Sigmoid colon (tissue), 7 donors: ENCODE results near the gene TOX2. TPM values are rescaled to one million over a fixed set of nuclear protein-coding genes. Genes with fewer than 3 reads are reported as not detected.

Experiments
- DNase-seq: peaks from one replicate; pipeline ENCODE4 v3.0.0-alpha.2; 2019
- H3K27ac ChIP-seq, 4 donors: fragments of 200-600 bp; sonication (generic); one replicate each; pipeline ENCODE4 v1.5.1; 2016 to 2019; ENCODE audit warnings: mild to moderate bottlenecking in 1 of 4
- H3K27me3 ChIP-seq, 3 donors: fragments of 200-600 bp; sonication (generic); one replicate each; pipeline ENCODE4 v1.5.1; 2019; ENCODE audit warnings: mild to moderate bottlenecking in 1 of 3
- H3K36me3 ChIP-seq, 4 donors: fragments of 200-600 bp; sonication (generic); one replicate each; pipeline ENCODE4 v1.5.1; 2016 to 2019
- H3K4me1 ChIP-seq, 4 donors: fragments of 200-600 bp; sonication (generic); one replicate each; pipeline ENCODE4 v1.5.1; 2017 to 2019
- H3K4me3 ChIP-seq, 4 donors: fragments of 200-600 bp; sonication (generic); one replicate each; pipeline ENCODE4 v1.5.1; 2017 to 2019; ENCODE audit warnings: mild to moderate bottlenecking in 2 of 4, moderate library complexity in 1 of 4
- H3K9me3 ChIP-seq, 4 donors: fragments of 200-600 bp in 3 of 4; sonication (generic) in 3 of 4; one replicate each; pipeline versions ENCODE4 v1.5.1 to v1.6.1; 2013 to 2019
- CTCF ChIP-seq, 4 experiments: fragments of 450-650 bp in 3 of 4; fragments of 200-600 bp in 1 of 4; IDR thresholded peaks; one replicate each; pipeline ENCODE4 v1.5.1; 2016 to 2019; ENCODE audit warnings: antibody characterized with exemption in 4 of 4, mild to moderate bottlenecking in 3 of 4, moderate library complexity in 2 of 4
- EP300 ChIP-seq, 4 donors: sonication (generic); formaldehyde crosslinking; IDR thresholded peaks; one replicate each; pipeline ENCODE4 v1.6.1; 2017; ENCODE audit warnings: antibody characterized with exemption in 4 of 4
- POLR2A ChIP-seq, 2 donors: fragments of 450-650 bp; IDR thresholded peaks; one replicate each; pipeline ENCODE4 v1.6.1; 2016; ENCODE audit warnings: antibody characterized with exemption in 2 of 2, mild to moderate bottlenecking in 2 of 2, moderate library complexity in 2 of 2
- POLR2AphosphoS5 ChIP-seq, 4 donors: sonication (generic); formaldehyde crosslinking; IDR thresholded peaks; one replicate each; pipeline ENCODE4 v1.6.1; 2017; ENCODE audit warnings: antibody characterized with exemption in 4 of 4
- WGBS, 2 donors: extraction: QIAGEN DNeasy Blood & Tissue Kit; methylation state at CpG; one replicate each; pipeline ENCODE4 v1.1.7; 2013; 5-methylcytosine and 5-hydroxymethylcytosine counted together
- intact Hi-C: fragments of 100-400 bp; cut with DNase I; formaldehyde crosslinking; loops from one replicate; pipeline ENCODE4 v1.15.1; 2023
- polyA plus RNA-seq, 3 donors: library from polyadenylated mRNA; stranded (reverse); fragments of 200-250 nt; gene quantifications; one replicate each; pipeline ENCODE4 v1.2.3, GENCODE V29; 2013
- total RNA-seq, 4 donors: library from RNA; depleted of rRNA; stranded (reverse); fragments of >200 nt; gene quantifications; one replicate each; pipeline ENCODE4 v1.1.0, GENCODE V29; 2016
- donor health status: healthy with polysubstance abuse.
- donor health status: Bipolar disorder and iron deficiency.
- donor health status: healthy.

TOX2 gene
- total and polyA plus RNA-seq, 7 donors: 0.27 to 8.1 (median 1.7) TPM

GRCh38 chr20:44075191-44075949 lies 160.7 kb downstream of the TOX2 start:
- H3K36me3 ChIP-seq: no peaks in the 10 kb centered on the region
- DNase-seq: no peak
- peaks cover 0 to 11% (median 7%) of the 10 kb centered on the region in 4 donors for H3K4me1 ChIP-seq
- H3K4me3 ChIP-seq: no peak overlapping the region
- no peak overlapping the region for H3K27ac ChIP-seq
- H3K27me3 ChIP-seq: no peaks in the 10 kb centered on the region
- no peak for TF ChIP-seq CTCF (IDR thresholded peaks at IDR 0.05)
- intact Hi-C loops: no loop called here
- no peaks in the 10 kb centered on the region for H3K9me3 ChIP-seq
- 92 to 95% methylated on average over 23 of the region's 23 CpGs for WGBS, 2 donors

- intact Hi-C loops: no loop called here
- DNase-seq: no peak
- H3K27ac ChIP-seq: no peak overlapping the region
- TF ChIP-seq POLR2A (IDR thresholded peaks at IDR 0.05): no peak
- no peak for TF ChIP-seq POLR2AphosphoS5 (IDR thresholded peaks at IDR 0.05)
- TF ChIP-seq EP300 (IDR thresholded peaks at IDR 0.05): no peak
- TF ChIP-seq CTCF (IDR thresholded peaks at IDR 0.05): no peak
- no peaks in the 10 kb centered on the region for H3K27me3 ChIP-seq
- 94 to 97% methylated on average over 5 of the region's 5 CpGs for WGBS, 2 donors
- H3K4me3 ChIP-seq: no peak overlapping the region
- H3K36me3 ChIP-seq: no peaks in the 10 kb centered on the region
- peaks cover 0 to 16% (median 7%) of the 10 kb centered on the region in 4 donors for H3K4me1 ChIP-seq
- no peaks in the 10 kb centered on the region for H3K9me3 ChIP-seq
These were observed 161.2 kb downstream of the TOX2 start for GRCh38 chr20:44075950-44076232.

DNA sequence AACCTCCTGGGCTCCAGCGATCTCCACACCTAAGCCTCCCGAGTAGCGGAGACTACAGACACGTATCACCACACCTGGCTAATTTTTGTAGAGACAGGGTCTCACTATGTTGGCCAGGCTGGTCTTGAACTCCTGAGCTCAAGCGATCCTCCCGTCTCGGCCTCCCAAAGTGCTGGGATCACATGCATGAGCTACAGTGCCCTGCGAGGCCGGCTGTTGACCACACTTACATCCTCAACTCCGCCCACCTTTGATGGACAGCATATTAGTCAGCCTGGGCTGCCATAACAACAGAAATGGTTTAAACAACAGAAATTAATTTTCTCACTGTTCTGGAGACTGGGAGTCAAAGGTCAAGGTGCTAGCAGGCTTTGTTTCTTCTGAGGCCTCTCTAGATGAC lies 164.6 kb downstream of the TOX2 start:
- Histone ChIP-seq H3K36me3 (no peaks in the 10 kb centered on the region), H3K27me3 (no peaks in the 10 kb centered on the region), H3K4me3 (no peak overlapping the region), H3K4me1 (peaks cover 0 to 30% (median 13%) of the 10 kb centered on the region in 4 donors), H3K9me3 (no peaks in the 10 kb centered on the region), H3K27ac (no peak overlapping the region)
- WGBS, 2 donors: 94 to 95% methylated on average over 10 of the region's 10 CpGs
- intact Hi-C loops: no loop called here
- no peak for DNase-seq
- no peak for TF ChIP-seq EP300 (IDR thresholded peaks at IDR 0.05)
- TF ChIP-seq POLR2AphosphoS5 (IDR thresholded peaks at IDR 0.05): no peak
- no peak for TF ChIP-seq POLR2A (IDR thresholded peaks at IDR 0.05)
- TF ChIP-seq CTCF (IDR thresholded peaks at IDR 0.05): no peak

- DNase-seq: no peak
- no peak overlapping the region for H3K4me3 ChIP-seq
- H3K9me3 ChIP-seq: no peaks in the 10 kb centered on the region
- no peak overlapping the region for H3K27ac ChIP-seq
- intact Hi-C loops: loop anchor here (1.0 to 5.0 kb wide), 4 partner anchors 63 to 543 kb away; no protein-coding TSS in a partner anchor
- TF ChIP-seq CTCF (IDR thresholded peaks at IDR 0.05): no peak
- TF ChIP-seq POLR2AphosphoS5 (IDR thresholded peaks at IDR 0.05): no peak
- TF ChIP-seq POLR2A (IDR thresholded peaks at IDR 0.05): no peak
- TF ChIP-seq EP300 (IDR thresholded peaks at IDR 0.05): no peak
- peaks cover 0 to 25% (median 7%) of the 10 kb centered on the region in 4 donors for H3K4me1 ChIP-seq
- H3K36me3 ChIP-seq: no peaks in the 10 kb centered on the region
- no peaks in the 10 kb centered on the region for H3K27me3 ChIP-seq
- WGBS, 2 donors: 76 to 87% methylated on average over 10 of the region's 10 CpGs
These were observed 165.4 kb downstream of the TOX2 start for GRCh38 chr20:44080064-44080463.
